IMR-90 (cell line): ENCODE results near the gene ITGA3. TPM values are rescaled to one million over a fixed set of nuclear protein-coding genes. Genes with fewer than 3 reads are reported as not detected.

Experiments
- ATAC-seq: fragments of 200-7000 bp; cut with Tn5 transposase; 2 replicates; pipeline ENCODE4 v1.9.1; 2020; ENCODE audit warnings: low read depth, mild to moderate bottlenecking, moderate library complexity
- BruUV-seq: library from RNA; stranded (reverse); fragments of 400-500 nt; replicated peaks from 2 replicates; lab custom pipeline; 2021; lab: Mats Ljungman, UMichigan
- CTCF ChIA-PET: fragments of 300-600 bp; formaldehyde crosslinking; extraction: SDS; loops from one replicate; lab custom pipeline; 2021; ENCODE audit warnings: antibody characterized with exemption; lab: Yijun Ruan, JAX
- POLR2A ChIA-PET: fragments of 300-600 bp; sonication (Branson Sonifier 250); formaldehyde crosslinking; loops from one replicate; lab custom pipeline; 2022; ENCODE audit warnings: antibody characterized with exemption; ENCODE audit not compliant: unreplicated experiment; lab: Charles Lee
- DNase-seq: peaks from one replicate; pipeline ENCODE4 v3.0.0; 2013
- H2AFZ ChIP-seq: replicated peaks from 2 replicates; pipeline ENCODE3; 2013; ENCODE audit warnings: low read length, mild to moderate bottlenecking; ENCODE audit not compliant: poor library complexity
- H2AK5ac ChIP-seq: 2 replicates; pipeline ENCODE4 v1.6.1; 2013; ENCODE audit warnings: low read depth, low read length, inconsistent platforms
- H2AK9ac ChIP-seq: replicated peaks from 2 replicates; pipeline ENCODE3; 2013; ENCODE audit warnings: mild to moderate bottlenecking, low read depth, low read length, moderate library complexity; ENCODE audit not compliant: poor library complexity
- H2BK120ac ChIP-seq: 2 replicates; pipeline ENCODE4 v1.6.1; 2013; ENCODE audit warnings: low read depth, low read length, inconsistent platforms
- H2BK15ac ChIP-seq: 3 replicates; pipeline ENCODE4 v1.6.1; 2013; ENCODE audit warnings: low read depth, low read length, inconsistent platforms
- H2BK20ac ChIP-seq: 2 replicates; pipeline ENCODE4 v1.6.1; 2013; ENCODE audit warnings: low read depth, mild to moderate bottlenecking, inconsistent platforms, low read length, moderate library complexity
- H2BK5ac ChIP-seq: 2 replicates; pipeline ENCODE4 v1.6.1; 2013; ENCODE audit warnings: mild to moderate bottlenecking, low read depth, low read length, inconsistent platforms; ENCODE audit not compliant: poor library complexity, severe bottlenecking
- H3K14ac ChIP-seq: replicated peaks from 2 replicates; pipeline ENCODE4 v1.6.1; 2013; ENCODE audit warnings: low read depth, low read length, inconsistent platforms
- H3K18ac ChIP-seq: 2 replicates; pipeline ENCODE4 v1.6.1; 2013; ENCODE audit warnings: low read depth, low read length, control low read depth
- H3K23ac ChIP-seq: 2 replicates; pipeline ENCODE4 v1.6.1; 2013; ENCODE audit warnings: low read depth, low read length, inconsistent platforms
- H3K27ac ChIP-seq: 2 replicates; pipeline ENCODE4 v1.5.1; 2013; ENCODE audit warnings: mild to moderate bottlenecking, control low read depth, low read length; ENCODE audit not compliant: insufficient read depth
- H3K27me3 ChIP-seq: 2 replicates; pipeline ENCODE4 v1.6.1; 2013; ENCODE audit warnings: low read length; ENCODE audit not compliant: control insufficient read depth, insufficient read depth
- H3K36me3 ChIP-seq: 2 replicates; pipeline ENCODE4 v1.6.1; 2013; ENCODE audit warnings: low read length, mixed read lengths; ENCODE audit not compliant: control insufficient read depth, insufficient read depth
- H3K4ac ChIP-seq: 2 replicates; pipeline ENCODE4 v1.6.1; 2013; ENCODE audit warnings: low read depth, low read length, inconsistent platforms
- H3K4me1 ChIP-seq: 2 replicates; pipeline ENCODE4 v1.6.1; 2013; ENCODE audit warnings: low read length, mixed read lengths; ENCODE audit not compliant: control insufficient read depth, insufficient read depth
- H3K4me2 ChIP-seq: 2 replicates; pipeline ENCODE4 v1.6.1; 2013; ENCODE audit warnings: low read depth, mild to moderate bottlenecking, control low read depth, low read length, moderate library complexity
- H3K4me3 ChIP-seq: 2 replicates; pipeline ENCODE4 v1.5.1; 2013; ENCODE audit warnings: low read depth, mild to moderate bottlenecking, control low read depth, low read length, moderate library complexity; ENCODE audit not compliant: insufficient read depth
- H3K56ac ChIP-seq: 2 replicates; pipeline ENCODE4 v1.6.1; 2013; ENCODE audit warnings: low read length, inconsistent platforms; ENCODE audit not compliant: insufficient read depth; ENCODE audit errors: extremely low read depth
- H3K79me1 ChIP-seq, 2 experiments: 2 replicates each; pipeline ENCODE4 v1.6.1; 2013; ENCODE audit warnings: low read length in 2 of 2, inconsistent platforms in 1 of 2, low read depth in 1 of 2
- H3K9ac ChIP-seq: 2 replicates; pipeline ENCODE4 v1.6.1; 2013; ENCODE audit warnings: low read depth, low read length, control low read depth
- H3K9me1 ChIP-seq: 2 replicates; pipeline ENCODE4 v1.6.1; 2013; ENCODE audit warnings: low read length, inconsistent platforms; ENCODE audit not compliant: insufficient read depth
- H3K9me3 ChIP-seq: 2 replicates; pipeline ENCODE4 v1.6.1; 2013; ENCODE audit warnings: low read length; ENCODE audit not compliant: control insufficient read depth, insufficient read depth
- H4K20me1 ChIP-seq: 2 replicates; pipeline ENCODE4 v1.6.1; 2013; ENCODE audit warnings: low read length, inconsistent platforms; ENCODE audit not compliant: insufficient read depth
- H4K5ac ChIP-seq: 2 replicates; pipeline ENCODE4 v1.6.1; 2013; ENCODE audit warnings: mild to moderate bottlenecking, low read depth, low read length, control low read depth
- H4K8ac ChIP-seq, 2 experiments: 2 replicates each; pipeline ENCODE4 v1.6.1; 2013; ENCODE audit warnings: low read depth in 2 of 2, low read length in 2 of 2, control low read depth in 1 of 2, inconsistent platforms in 1 of 2
- H4K91ac ChIP-seq: 2 replicates; pipeline ENCODE4 v1.6.1; 2013; ENCODE audit warnings: low read depth, low read length, inconsistent platforms; ENCODE audit not compliant: insufficient read depth
- BHLHE40 ChIP-seq: fragments of 150-350 bp; IDR thresholded peaks from 2 replicates; pipeline ENCODE4 v1.6.1; 2016; ENCODE audit warnings: mild to moderate bottlenecking, low read depth, low read length
- CHD1 ChIP-seq: IDR thresholded peaks from 2 replicates; pipeline ENCODE4 v1.6.1; 2012; ENCODE audit warnings: low read depth, low read length, improper control_type of control experiment
- MAZ ChIP-seq: IDR thresholded peaks from 2 replicates; pipeline ENCODE4 v1.6.1; 2012; ENCODE audit warnings: low read depth, mild to moderate bottlenecking, low read length, improper control_type of control experiment, moderate library complexity, borderline replicate concordance
- RAD21 ChIP-seq: IDR thresholded peaks from 2 replicates; pipeline ENCODE4 v1.6.1; 2012; ENCODE audit warnings: low read length, improper control_type of control experiment
- WGBS, 2 experiments: methylation state at CpG; one replicate each; pipeline versions ENCODE4 v1.1.5 to v1.1.7; 2013; ENCODE audit warnings: missing lambda C conversion rate in 2 of 2; ENCODE audit not compliant: insufficient read length in 1 of 2; ENCODE audit errors: extremely low coverage in 2 of 2; 5-methylcytosine and 5-hydroxymethylcytosine counted together
- dilution Hi-C: fragments of 300-500 bp; cut with HindIII; formaldehyde crosslinking; loops from one replicate; pipeline ENCODE4 v1.14.3; 2018; ENCODE audit warnings: low sequenced_read_pairs; ENCODE audit not compliant: unreplicated experiment
- in situ Hi-C: fragments of 300-500 bp; cut with MboI; formaldehyde crosslinking; loops from 3 replicates; pipeline ENCODE4 v1.14.3; 2019; ENCODE audit warnings: low sequenced_read_pairs, inconsistent platforms, mixed read lengths
- intact Hi-C: fragments of 100-400 bp; cut with micrococcal nuclease; formaldehyde crosslinking; loops from 2 replicates; pipeline ENCODE4 v1.10.0; 2022
- polyA plus RNA-seq, 3 experiments: library from polyadenylated mRNA; depleted of rRNA; stranded (reverse); fragments of >200 nt; gene quantifications; 2 replicates each; pipeline ENCODE4 v1.2.3, GENCODE V29; 2012; ENCODE audit warnings: low replicate concordance in 1 of 3
- total RNA-seq: library from RNA; depleted of rRNA; stranded (reverse); fragments of >200 nt; gene quantifications from 2 replicates; pipeline ENCODE4 v1.2.3, GENCODE V29; 2012
- TF ChIP-seq, protein P1 (sequence below): conservative IDR thresholded peaks from 2 replicates; pipeline ENCODE4 v1.5.1; 2012; ENCODE audit warnings: mild to moderate bottlenecking, low read depth, low read length, improper control_type of control experiment

Gene ITGA3
- total and polyA plus RNA-seq, 2 of the 4 experiments (the other 2 are of a cell fraction) = 78.0 to 202 TPM

DNA sequence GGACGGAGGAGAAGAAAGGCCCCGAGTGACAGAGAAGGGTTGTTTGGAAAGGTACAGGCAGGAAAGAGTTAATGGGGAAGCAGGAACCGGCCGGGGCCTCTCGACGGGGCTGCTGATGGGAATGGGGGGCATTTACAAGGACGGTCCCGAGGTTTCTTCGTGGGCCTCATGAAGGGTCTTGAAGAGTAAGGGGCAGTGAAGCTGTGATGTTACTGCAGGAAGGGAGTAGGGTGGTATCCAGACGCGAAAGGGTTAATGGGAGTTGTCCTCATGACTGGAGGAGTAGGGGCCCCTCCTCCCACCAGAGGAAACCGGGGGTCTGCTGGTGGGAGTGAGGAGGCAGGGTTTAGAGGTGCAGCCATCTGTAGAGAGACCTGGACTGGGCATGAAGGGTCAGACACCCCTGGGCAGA lies 39.7 kb downstream of the ITGA3 start (continued):
- TF ChIP-seq BHLHE40 (no peak), CHD1 (no peak)
- TF ChIP-seq, protein P1, sequence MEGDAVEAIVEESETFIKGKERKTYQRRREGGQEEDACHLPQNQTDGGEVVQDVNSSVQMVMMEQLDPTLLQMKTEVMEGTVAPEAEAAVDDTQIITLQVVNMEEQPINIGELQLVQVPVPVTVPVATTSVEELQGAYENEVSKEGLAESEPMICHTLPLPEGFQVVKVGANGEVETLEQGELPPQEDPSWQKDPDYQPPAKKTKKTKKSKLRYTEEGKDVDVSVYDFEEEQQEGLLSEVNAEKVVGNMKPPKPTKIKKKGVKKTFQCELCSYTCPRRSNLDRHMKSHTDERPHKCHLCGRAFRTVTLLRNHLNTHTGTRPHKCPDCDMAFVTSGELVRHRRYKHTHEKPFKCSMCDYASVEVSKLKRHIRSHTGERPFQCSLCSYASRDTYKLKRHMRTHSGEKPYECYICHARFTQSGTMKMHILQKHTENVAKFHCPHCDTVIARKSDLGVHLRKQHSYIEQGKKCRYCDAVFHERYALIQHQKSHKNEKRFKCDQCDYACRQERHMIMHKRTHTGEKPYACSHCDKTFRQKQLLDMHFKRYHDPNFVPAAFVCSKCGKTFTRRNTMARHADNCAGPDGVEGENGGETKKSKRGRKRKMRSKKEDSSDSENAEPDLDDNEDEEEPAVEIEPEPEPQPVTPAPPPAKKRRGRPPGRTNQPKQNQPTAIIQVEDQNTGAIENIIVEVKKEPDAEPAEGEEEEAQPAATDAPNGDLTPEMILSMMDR = no peak

DNA sequence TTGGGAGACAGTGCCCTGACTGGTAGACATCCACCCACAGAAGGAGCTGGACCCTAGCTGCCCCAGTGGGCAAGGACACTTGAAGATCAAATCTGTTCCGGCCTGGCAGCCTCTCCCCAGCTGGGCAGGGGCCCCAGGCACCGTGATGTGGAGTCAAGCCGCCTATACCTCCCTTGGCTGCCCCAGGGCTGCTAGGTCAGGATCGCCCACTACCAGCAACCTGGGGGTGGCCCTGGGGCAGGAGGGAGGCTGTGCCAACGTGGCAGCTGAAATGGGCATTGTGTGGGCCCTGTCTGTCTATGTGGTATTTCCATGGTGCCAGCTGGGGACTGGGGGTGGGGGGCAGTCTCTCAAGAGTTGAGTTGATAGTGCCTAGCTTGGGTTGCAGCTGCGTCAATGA lies 40.2 kb downstream of the ITGA3 start:
- H4K20me1 ChIP-seq = peaks cover 6% of the 10 kb centered on the region
- H4K5ac ChIP-seq = peak overlapping the region; percentile 56; the same call in 1 of the 2 replicates
- ATAC-seq = no peak
- no peak for DNase-seq
- peak overlapping the region; percentile 97 for H2AK9ac ChIP-seq
- H4K91ac ChIP-seq = no peak overlapping the region; the same call in 1 of the 2 replicates
- H3K27ac ChIP-seq = no peak overlapping the region; the same call in 1 of the 2 replicates
- H3K36me3 ChIP-seq = peaks cover 13% of the 10 kb centered on the region
- no peak overlapping the region; the same call in 1 of the 2 replicates for H3K18ac ChIP-seq
- H2AFZ ChIP-seq = peak overlapping the region; percentile 95
- peaks cover 6 to 16% of the 10 kb centered on the region in 2 experiments; a peak in 3 of 4 replicates for H3K79me1 ChIP-seq
- H3K4me3 ChIP-seq = peak overlapping the region; percentile 91
- no peak overlapping the region for H2BK15ac ChIP-seq
- no peak overlapping the region for H2BK120ac ChIP-seq
- ChIA-PET POLR2A (no interaction called here), CTCF (interaction anchor here (1.0 kb wide), 1 partner anchor 98 kb away, joined by 3 read pairs; no protein-coding TSS in a partner anchor)
- H3K56ac ChIP-seq = no peak overlapping the region
- TF ChIP-seq RAD21 (no peak), MAZ (no peak)
- peak overlapping the region; percentile 51; the same call in 1 of the 2 replicates for H3K14ac ChIP-seq
- H3K9me1 ChIP-seq = 0 out of 2 replicates have a peak, but pooled peaks cover 6% of the 10 kb centered on the region
- peak overlapping the region; percentile 38 to 89; a peak in 2 of 4 replicates for H4K8ac ChIP-seq
- H3K4ac ChIP-seq = peak overlapping the region; percentile 66
- peaks cover 12% of the 10 kb centered on the region for H3K4me1 ChIP-seq
- no peaks in the 10 kb centered on the region for H3K27me3 ChIP-seq
- intact Hi-C loops (no loop called here), dilution Hi-C loops (no loop called here), in situ Hi-C loops (no loop called here)
- H2BK5ac ChIP-seq = no peak overlapping the region
- H2BK20ac ChIP-seq = no peak overlapping the region
- 40% methylated on average over 2 of the region's 6 CpGs; no CpG with 5 or more reads in 1 of the 2 experiments for WGBS, 2 experiments
- BruUV-seq = no TSS peak
- H2AK5ac ChIP-seq = peak overlapping the region; percentile 63
- H3K9me3 ChIP-seq = no peaks in the 10 kb centered on the region
- H3K9ac ChIP-seq = peak overlapping the region; percentile 82
- H3K4me2 ChIP-seq = peak overlapping the region; percentile 92
- H3K23ac ChIP-seq = 0 out of 2 replicates have a peak overlapping the region, but pooled peaks have one; percentile 48
